Neural progenitor cell (in vitro differentiated cells): Measurements from ENCODE around the gene PLEKHS1. TPM values are rescaled to one million over a fixed set of nuclear protein-coding genes. Genes with fewer than 3 reads are reported as not detected.
"Not testable (repeated sequence)": the region's sequence is repeated elsewhere in the genome, so short reads cannot be mapped to it uniquely, and the experiment has no call there.

ENCODE experiments used
- DNase-seq: peaks from one replicate; pipeline ENCODE4 v3.0.0-alpha.2; 2016; ENCODE audit warnings: low spot score
- H2AFZ ChIP-seq: fragments of 200-600 bp; sonication (generic); replicated peaks from 2 replicates; pipeline ENCODE4 v1.6.1; 2016; ENCODE audit warnings: antibody characterized with exemption
- H3F3A ChIP-seq: fragments of 200-600 bp; sonication (generic); 2 replicates; pipeline ENCODE4 v1.6.1; 2016; ENCODE audit warnings: antibody characterized with exemption, low read depth
- H3K27ac ChIP-seq: fragments of 200-600 bp; sonication (generic); 2 replicates; pipeline ENCODE4 v1.5.1; 2016; ENCODE audit warnings: mild to moderate bottlenecking
- H3K27me3 ChIP-seq: fragments of 200-600 bp; sonication (generic); 2 replicates; pipeline ENCODE4 v1.6.1; 2016; ENCODE audit warnings: mild to moderate bottlenecking, moderate library complexity
- H3K36me3 ChIP-seq: fragments of 200-600 bp; sonication (generic); 2 replicates; pipeline ENCODE4 v1.5.1; 2016
- H3K4me1 ChIP-seq: fragments of 200-600 bp; sonication (generic); 2 replicates; pipeline ENCODE4 v1.6.1; 2016; ENCODE audit warnings: mixed run types
- H3K4me2 ChIP-seq: fragments of 200-600 bp; sonication (generic); 2 replicates; pipeline ENCODE4 v1.6.1; 2016
- H3K4me3 ChIP-seq: fragments of 200-600 bp; sonication (generic); 2 replicates; pipeline ENCODE4 v1.5.1; 2016
- H3K79me2 ChIP-seq: fragments of 200-600 bp; sonication (generic); 2 replicates; pipeline ENCODE4 v1.6.1; 2016; ENCODE audit warnings: low read depth
- H3K9ac ChIP-seq: fragments of 200-600 bp; sonication (generic); 2 replicates; pipeline ENCODE4 v1.6.1; 2016
- H3K9me3 ChIP-seq: fragments of 200-600 bp; sonication (generic); 2 replicates; pipeline ENCODE4 v1.5.1; 2016; ENCODE audit warnings: low read depth
- H4K20me1 ChIP-seq: fragments of 200-600 bp; sonication (generic); 2 replicates; pipeline ENCODE4 v1.6.1; 2016; ENCODE audit warnings: low read depth
- H3K27ac Mint-ChIP-seq: 3 replicates; pipeline ENCODE4 v1.8.0; 2021; ENCODE audit warnings: mixed read lengths
- H3K27me3 Mint-ChIP-seq: 2 replicates; pipeline ENCODE4 v1.8.0; 2022; ENCODE audit warnings: low read depth, mild to moderate bottlenecking, inconsistent platforms, moderate library complexity, mixed read lengths; ENCODE audit not compliant: insufficient read depth
- H3K36me3 Mint-ChIP-seq: 3 replicates; pipeline ENCODE4 v1.8.0; 2021; ENCODE audit warnings: mixed read lengths
- H3K4me1 Mint-ChIP-seq: 3 replicates; pipeline ENCODE4 v1.8.0; 2021; ENCODE audit warnings: mixed read lengths
- H3K4me3 Mint-ChIP-seq: 3 replicates; pipeline ENCODE4 v1.8.0; 2021; ENCODE audit warnings: mild to moderate bottlenecking, moderate library complexity, mixed read lengths
- H3K9me3 Mint-ChIP-seq: 3 replicates; pipeline ENCODE4 v1.8.0; 2020; ENCODE audit warnings: mixed read lengths
- CTCF ChIP-seq: fragments of 200-600 bp; sonication (generic); IDR thresholded peaks from 2 replicates; pipeline ENCODE4 v1.5.1; 2017; ENCODE audit warnings: antibody characterized with exemption, mild to moderate bottlenecking
- EZH2 ChIP-seq: fragments of 200-600 bp; sonication (generic); IDR thresholded peaks from 2 replicates; pipeline ENCODE4 v1.6.1; 2017; ENCODE audit warnings: antibody characterized with exemption, mild to moderate bottlenecking, moderate library complexity
- EZH2phosphoT487 ChIP-seq: fragments of 200-600 bp; sonication (generic); IDR thresholded peaks from 2 replicates; pipeline ENCODE4 v1.6.1; 2017; ENCODE audit warnings: antibody characterized with exemption
- total RNA-seq: library from RNA; depleted of rRNA; stranded (reverse); fragments of >200 nt; gene quantifications from 2 replicates; pipeline ENCODE4 v1.2.3, GENCODE V29; 2015; ENCODE audit warnings: low replicate concordance

PLEKHS1 gene
- total RNA-seq, 1 donor from 2014 or later = not detected

DNA sequence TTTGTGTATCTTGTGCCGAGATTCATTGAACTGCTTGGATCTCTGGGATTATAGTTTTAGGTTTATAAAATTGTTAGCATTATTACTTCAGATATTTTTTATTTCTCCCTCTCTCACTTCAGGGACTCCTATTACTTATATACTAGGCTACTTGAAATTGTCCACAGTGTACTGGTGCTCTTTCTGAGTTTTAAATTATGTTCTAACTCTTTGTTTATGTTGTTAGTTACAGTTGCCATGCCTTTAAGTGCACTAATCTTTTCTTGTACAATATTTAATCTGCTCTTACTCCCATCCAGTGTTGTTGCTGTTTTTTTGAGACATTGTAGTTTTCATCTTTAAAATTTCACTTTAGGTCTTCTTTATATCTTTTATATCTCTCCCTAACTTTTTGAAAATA, 13.1 kb downstream of the PLEKHS1 start:
- Histone ChIP-seq H3K27me3 (no peaks in the 10 kb centered on the region), H3K4me2 (no peak overlapping the region), H3K9ac (no peak overlapping the region), H2AFZ (no peak overlapping the region), H3K27ac (no peak overlapping the region), H3K36me3 (no peaks in the 10 kb centered on the region), H3K79me2 (no peaks in the 10 kb centered on the region), H3K4me3 (no peak overlapping the region), H3K9me3 (no peaks in the 10 kb centered on the region), H3F3A (no peaks in the 10 kb centered on the region), H3K4me1 (no peaks in the 10 kb centered on the region), H4K20me1 (no peaks in the 10 kb centered on the region)
- TF ChIP-seq CTCF (no peak), EZH2phosphoT487 (no peak), EZH2 (no peak)
- Mint-ChIP-seq H3K27me3 (no peaks in the 10 kb centered on the region), H3K27ac (no peak overlapping the region), H3K9me3 (peaks cover 8% of the 10 kb centered on the region), H3K36me3 (no peaks in the 10 kb centered on the region), H3K4me3 (no peak overlapping the region), H3K4me1 (peaks cover 5% of the 10 kb centered on the region)
- DNase-seq = no peak

- DNase-seq = no peak
- H3K4me2 ChIP-seq = no peak overlapping the region
- peaks cover 8% of the 10 kb centered on the region for H3K9me3 Mint-ChIP-seq
- H3K27ac ChIP-seq = no peak overlapping the region
- no peak overlapping the region for H3K4me3 ChIP-seq
- H3K4me3 Mint-ChIP-seq = no peak overlapping the region
- no peaks in the 10 kb centered on the region for H3K36me3 Mint-ChIP-seq
- no peaks in the 10 kb centered on the region for H3K36me3 ChIP-seq
- no peak for TF ChIP-seq EZH2
- TF ChIP-seq CTCF = no peak
- TF ChIP-seq EZH2phosphoT487 = no peak
- no peaks in the 10 kb centered on the region for H3F3A ChIP-seq
- peaks cover 5% of the 10 kb centered on the region for H3K4me1 Mint-ChIP-seq
- H2AFZ ChIP-seq = no peak overlapping the region
- H4K20me1 ChIP-seq = no peaks in the 10 kb centered on the region
- no peaks in the 10 kb centered on the region for H3K27me3 ChIP-seq
- H3K79me2 ChIP-seq = no peaks in the 10 kb centered on the region
- no peaks in the 10 kb centered on the region for H3K4me1 ChIP-seq
- H3K27me3 Mint-ChIP-seq = no peaks in the 10 kb centered on the region
- no peak overlapping the region for H3K9ac ChIP-seq
- no peak overlapping the region for H3K27ac Mint-ChIP-seq
- H3K9me3 ChIP-seq = no peaks in the 10 kb centered on the region
These were observed 14.4 kb downstream of the PLEKHS1 start for GRCh38 chr10:113765910-113766309.

DNA sequence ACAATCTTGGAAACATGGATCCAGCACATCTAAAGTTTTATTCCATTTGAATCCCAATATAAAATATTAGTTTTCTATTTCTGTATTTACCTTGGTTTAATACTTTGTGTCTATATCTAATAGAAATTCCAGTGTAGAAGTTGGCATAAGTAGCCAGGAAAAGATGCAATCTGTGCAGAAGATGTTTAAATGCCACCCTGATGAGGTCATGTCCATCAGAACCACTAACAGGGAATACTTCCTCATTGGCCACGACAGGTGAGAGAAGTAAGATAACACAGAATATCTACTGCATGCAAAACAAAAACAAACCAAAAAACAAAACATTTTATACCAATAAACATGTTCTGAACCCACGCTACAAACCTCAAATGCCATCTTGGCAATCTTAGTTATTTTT, 15.7 kb downstream of the PLEKHS1 start:
- Histone ChIP-seq H4K20me1 (no peaks in the 10 kb centered on the region), H3K4me1 (no peaks in the 10 kb centered on the region), H3K9ac (no peak overlapping the region), H2AFZ (no peak overlapping the region), H3K36me3 (no peaks in the 10 kb centered on the region), H3K9me3 (no peaks in the 10 kb centered on the region), H3K4me3 (no peak overlapping the region), H3K27ac (no peak overlapping the region), H3K4me2 (no peak overlapping the region), H3K27me3 (no peaks in the 10 kb centered on the region), H3F3A (no peaks in the 10 kb centered on the region), H3K79me2 (no peaks in the 10 kb centered on the region)
- Mint-ChIP-seq H3K4me3 (no peak overlapping the region), H3K4me1 (peaks cover 5% of the 10 kb centered on the region), H3K27me3 (no peaks in the 10 kb centered on the region), H3K9me3 (peaks cover 8% of the 10 kb centered on the region), H3K27ac (no peak overlapping the region), H3K36me3 (no peaks in the 10 kb centered on the region)
- TF ChIP-seq CTCF (no peak), EZH2phosphoT487 (no peak), EZH2 (no peak)
- DNase-seq = no peak

- H4K20me1 ChIP-seq = no peaks in the 10 kb centered on the region
- no peaks in the 10 kb centered on the region for H3K9me3 ChIP-seq
- no peak overlapping the region for H2AFZ ChIP-seq
- no peak for DNase-seq
- no peak overlapping the region for H3K4me3 ChIP-seq
- H3F3A ChIP-seq = no peaks in the 10 kb centered on the region
- H3K4me1 ChIP-seq = no peaks in the 10 kb centered on the region
- peaks cover 5% of the 10 kb centered on the region for H3K4me1 Mint-ChIP-seq
- H3K27me3 Mint-ChIP-seq = no peaks in the 10 kb centered on the region
- no peak overlapping the region for H3K27ac Mint-ChIP-seq
- H3K4me3 Mint-ChIP-seq = no peak overlapping the region
- no peaks in the 10 kb centered on the region for H3K79me2 ChIP-seq
- no peak overlapping the region for H3K9ac ChIP-seq
- no peaks in the 10 kb centered on the region for H3K27me3 ChIP-seq
- H3K27ac ChIP-seq = no peak overlapping the region
- H3K36me3 ChIP-seq = no peaks in the 10 kb centered on the region
- H3K9me3 Mint-ChIP-seq = no peaks in the 10 kb centered on the region
- TF ChIP-seq CTCF = no peak
- no peak for TF ChIP-seq EZH2phosphoT487
- no peak for TF ChIP-seq EZH2
- H3K4me2 ChIP-seq = no peak overlapping the region
- no peaks in the 10 kb centered on the region for H3K36me3 Mint-ChIP-seq
These were observed 18.9 kb downstream of the PLEKHS1 start for GRCh38 chr10:113770346-113770745.

DNA sequence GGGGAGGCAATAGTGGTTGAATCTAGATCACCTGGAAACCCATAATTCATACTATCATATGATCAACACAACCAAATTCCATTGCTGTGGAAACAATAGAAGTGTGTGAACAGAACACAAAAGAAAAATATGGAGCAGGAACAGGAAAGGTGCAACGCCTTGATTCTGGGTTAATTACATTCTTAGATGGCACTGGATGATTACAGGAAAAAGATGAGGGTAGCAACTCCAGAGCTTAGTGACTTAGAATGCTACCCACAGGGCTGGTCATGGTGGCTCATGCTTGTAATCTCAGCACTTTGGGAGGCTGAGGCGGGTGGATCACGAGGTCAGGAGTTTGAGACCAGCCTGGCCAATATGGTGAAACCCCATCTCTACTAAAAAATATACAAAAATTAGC, 19.6 kb downstream of the PLEKHS1 start:
- H3K27me3 ChIP-seq, H3K9ac ChIP-seq, H3K27ac Mint-ChIP-seq, H3K4me1 ChIP-seq, H3K4me2 ChIP-seq, H3F3A ChIP-seq, H3K36me3 ChIP-seq, H3K27ac ChIP-seq, H2AFZ ChIP-seq, H3K4me1 Mint-ChIP-seq, H3K4me3 ChIP-seq, H3K4me3 Mint-ChIP-seq, H3K27me3 Mint-ChIP-seq, H3K9me3 Mint-ChIP-seq, H3K36me3 Mint-ChIP-seq, DNase-seq, H3K9me3 ChIP-seq, H4K20me1 ChIP-seq, H3K79me2 ChIP-seq: not testable (repeated sequence)
